WTC11 (cell line): ENCODE data around the gene MB. TPM values are rescaled to one million over a fixed set of nuclear protein-coding genes. Genes with fewer than 3 reads are reported as not detected.

Experiments used
- ATAC-seq: fragments of 200-7000 bp; cut with Tn5 transposase; 2 replicates; pipeline ENCODE4 v1.10.0; 2021; ENCODE audit warnings: mild to moderate bottlenecking, moderate library complexity
- CTCF ChIA-PET: fragments of 300-600 bp; sonication (Branson Sonifier 250); formaldehyde crosslinking; loops from one replicate; lab custom pipeline; 2021; ENCODE audit warnings: antibody characterized with exemption; lab: Charles Lee
- POLR2A ChIA-PET: fragments of 350-600 bp; sonication (Branson Sonifier 250); formaldehyde crosslinking; loops from one replicate; lab custom pipeline; 2021; ENCODE audit warnings: antibody characterized with exemption; lab: Charles Lee
- DNase-seq: peaks from one replicate; pipeline ENCODE4 v3.0.0; 2021; ENCODE audit warnings: low spot score
- H3K27ac Mint-ChIP-seq: 2 replicates; pipeline ENCODE4 v1.8.0; 2021; ENCODE audit warnings: mixed read lengths
- H3K27me3 Mint-ChIP-seq: 2 replicates; pipeline ENCODE4 v1.8.0; 2021; ENCODE audit warnings: low read depth, mild to moderate bottlenecking, moderate library complexity, mixed read lengths
- H3K36me3 Mint-ChIP-seq: 2 replicates; pipeline ENCODE4 v1.8.0; 2021; ENCODE audit warnings: mixed read lengths
- H3K4me1 Mint-ChIP-seq: 2 replicates; pipeline ENCODE4 v1.8.0; 2022; ENCODE audit warnings: mixed read lengths
- H3K4me3 Mint-ChIP-seq: 2 replicates; pipeline ENCODE4 v1.8.0; 2021; ENCODE audit warnings: mild to moderate bottlenecking, moderate library complexity, mixed read lengths
- H3K9me3 Mint-ChIP-seq: 2 replicates; pipeline ENCODE4 v1.8.0; 2021; ENCODE audit warnings: mixed read lengths
- ATF1 ChIP-seq: sonication (generic); formaldehyde crosslinking; IDR thresholded peaks from 2 replicates; pipeline ENCODE4 v1.8.1; 2023; ENCODE audit warnings: mild to moderate bottlenecking, moderate library complexity, missing genetic modification reagents
- ESRRA ChIP-seq: sonication (generic); formaldehyde crosslinking; IDR thresholded peaks from 2 replicates; pipeline ENCODE4 v1.8.1; 2022; ENCODE audit warnings: mild to moderate bottlenecking, missing genetic modification reagents, borderline replicate concordance
- JAZF1 ChIP-seq: fragments of 250-450 bp; sonication (Bioruptor Pico); IDR thresholded peaks from 2 replicates; pipeline ENCODE4 v1.9.0; 2021; ENCODE audit warnings: moderate library complexity, mild to moderate bottlenecking, inconsistent platforms
- NFYB ChIP-seq: sonication (generic); formaldehyde crosslinking; conservative IDR thresholded peaks from 2 replicates; pipeline ENCODE4 v1.8.0; 2022; ENCODE audit warnings: low read depth, missing genetic modification reagents
- RELA ChIP-seq: sonication (generic); formaldehyde crosslinking; IDR thresholded peaks from 2 replicates; pipeline ENCODE4 v1.8.1; 2022; ENCODE audit warnings: missing genetic modification reagents, mild to moderate bottlenecking, borderline replicate concordance
- TP53 ChIP-seq: sonication (generic); formaldehyde crosslinking; IDR thresholded peaks from 2 replicates; pipeline ENCODE4 v1.8.1; 2023; ENCODE audit warnings: mild to moderate bottlenecking, missing genetic modification reagents
- ZNF121 ChIP-seq: sonication (generic); formaldehyde crosslinking; IDR thresholded peaks from 2 replicates; pipeline ENCODE4 v1.8.0; 2023; ENCODE audit warnings: missing genetic modification reagents
- ZNF317 ChIP-seq: sonication (generic); formaldehyde crosslinking; IDR thresholded peaks from 2 replicates; pipeline ENCODE4 v1.8.1; 2023; ENCODE audit warnings: low read depth, mild to moderate bottlenecking, moderate library complexity, missing genetic modification reagents, borderline replicate concordance
- total RNA-seq: library from RNA; stranded (reverse); gene quantifications from 3 replicates; pipeline ENCODE4 v1.2.3, GENCODE V29; 2021
- TF ChIP-seq, protein P1 (sequence below): fragments of 250-450 bp; sonication (Bioruptor Pico); IDR thresholded peaks from 2 replicates; pipeline ENCODE4 v1.9.0; 2021; ENCODE audit warnings: moderate library complexity, mild to moderate bottlenecking, inconsistent platforms, borderline replicate concordance
- TF ChIP-seq, protein P2 (sequence below): fragments of 250-450 bp; sonication (Bioruptor Pico); IDR thresholded peaks from 2 replicates; pipeline ENCODE4 v2.1.2; 2022; ENCODE audit warnings: mild to moderate bottlenecking, moderate library complexity
- TF ChIP-seq, protein P3 (sequence below): fragments of 250-450 bp; sonication (Bioruptor Pico); IDR thresholded peaks from 2 replicates; pipeline ENCODE4 v1.9.0; 2021; ENCODE audit warnings: mild to moderate bottlenecking
- TF ChIP-seq, protein P4 (sequence below): sonication (generic); formaldehyde crosslinking; IDR thresholded peaks from 2 replicates; pipeline ENCODE4 v1.8.1; 2023; ENCODE audit warnings: mild to moderate bottlenecking, missing genetic modification reagents, borderline replicate concordance
- TF ChIP-seq, protein P5 (sequence below): sonication (generic); formaldehyde crosslinking; IDR thresholded peaks from 2 replicates; pipeline ENCODE4 v1.8.0; 2023; ENCODE audit warnings: missing genetic modification reagents
- TF ChIP-seq, protein P6 (sequence below): sonication (generic); formaldehyde crosslinking; IDR thresholded peaks from 2 replicates; pipeline ENCODE4 v1.8.0; 2023; ENCODE audit warnings: mild to moderate bottlenecking, missing genetic modification reagents
- TF ChIP-seq, protein P7 (sequence below): fragments of 250-450 bp; sonication (Bioruptor Pico); IDR thresholded peaks from 2 replicates; pipeline ENCODE4 v1.9.0; 2021; ENCODE audit warnings: mild to moderate bottlenecking, borderline replicate concordance

The MB gene
- total RNA-seq, 1 experiment from 2014 or later, result 0.50 TPM

DNA sequence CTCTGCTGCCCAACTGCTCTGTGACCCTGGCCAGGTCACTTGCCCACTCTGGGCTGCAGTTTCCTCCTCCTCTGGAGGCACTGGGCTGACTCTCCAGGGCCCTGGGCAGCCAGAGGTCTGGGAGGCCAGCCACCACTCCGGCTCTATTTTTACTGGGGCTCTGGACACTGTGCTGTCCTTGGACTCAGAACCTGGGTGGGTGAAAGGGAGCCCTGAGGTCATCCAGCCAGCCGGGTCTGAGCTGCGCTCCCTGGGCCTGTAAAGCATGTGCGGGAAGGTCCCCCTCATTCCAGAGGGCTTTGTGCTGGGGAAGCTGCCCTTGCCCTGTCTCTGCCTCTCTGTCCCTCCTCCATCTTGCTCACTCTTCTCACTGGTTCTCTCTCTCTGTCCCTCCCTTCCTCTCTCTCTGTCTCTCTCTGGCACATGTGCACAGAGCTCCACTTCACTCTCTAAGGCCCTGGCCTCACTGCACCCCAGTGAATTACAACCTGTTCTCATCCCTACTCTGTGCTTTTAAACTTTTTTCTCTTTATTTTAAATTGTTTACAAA lies 24.6 kb downstream of the MB start (continued):
- TF ChIP-seq, protein P1, sequence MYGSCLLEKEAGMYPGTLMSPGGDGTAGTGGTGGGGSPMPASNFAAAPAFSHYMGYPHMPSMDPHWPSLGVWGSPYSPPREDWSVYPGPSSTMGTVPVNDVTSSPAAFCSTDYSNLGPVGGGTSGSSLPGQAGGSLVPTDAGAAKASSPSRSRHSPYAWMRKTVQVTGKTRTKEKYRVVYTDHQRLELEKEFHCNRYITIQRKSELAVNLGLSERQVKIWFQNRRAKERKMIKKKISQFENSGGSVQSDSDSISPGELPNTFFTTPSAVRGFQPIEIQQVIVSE (CRISPR knock-in tag), result no peak
- TF ChIP-seq ATF1 (CRISPR knock-in tag) (no peak), ZNF317 (CRISPR knock-in tag) (no peak), NFYB (CRISPR knock-in tag) (no peak), TP53 (CRISPR knock-in tag) (no peak), ZNF121 (CRISPR knock-in tag) (no peak)
- TF ChIP-seq, protein P2, sequence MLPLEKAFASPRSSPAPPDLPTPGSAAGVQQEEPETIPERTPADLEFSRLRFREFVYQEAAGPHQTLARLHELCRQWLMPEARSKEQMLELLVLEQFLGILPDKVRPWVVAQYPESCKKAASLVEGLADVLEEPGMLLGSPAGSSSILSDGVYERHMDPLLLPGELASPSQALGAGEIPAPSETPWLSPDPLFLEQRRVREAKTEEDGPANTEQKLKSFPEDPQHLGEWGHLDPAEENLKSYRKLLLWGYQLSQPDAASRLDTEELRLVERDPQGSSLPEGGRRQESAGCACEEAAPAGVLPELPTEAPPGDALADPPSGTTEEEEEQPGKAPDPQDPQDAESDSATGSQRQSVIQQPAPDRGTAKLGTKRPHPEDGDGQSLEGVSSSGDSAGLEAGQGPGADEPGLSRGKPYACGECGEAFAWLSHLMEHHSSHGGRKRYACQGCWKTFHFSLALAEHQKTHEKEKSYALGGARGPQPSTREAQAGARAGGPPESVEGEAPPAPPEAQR, result no peak
- TF ChIP-seq, protein P3, sequence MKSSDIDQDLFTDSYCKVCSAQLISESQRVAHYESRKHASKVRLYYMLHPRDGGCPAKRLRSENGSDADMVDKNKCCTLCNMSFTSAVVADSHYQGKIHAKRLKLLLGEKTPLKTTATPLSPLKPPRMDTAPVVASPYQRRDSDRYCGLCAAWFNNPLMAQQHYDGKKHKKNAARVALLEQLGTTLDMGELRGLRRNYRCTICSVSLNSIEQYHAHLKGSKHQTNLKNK (CRISPR knock-in tag), result no peak
- TF ChIP-seq, protein P4, sequence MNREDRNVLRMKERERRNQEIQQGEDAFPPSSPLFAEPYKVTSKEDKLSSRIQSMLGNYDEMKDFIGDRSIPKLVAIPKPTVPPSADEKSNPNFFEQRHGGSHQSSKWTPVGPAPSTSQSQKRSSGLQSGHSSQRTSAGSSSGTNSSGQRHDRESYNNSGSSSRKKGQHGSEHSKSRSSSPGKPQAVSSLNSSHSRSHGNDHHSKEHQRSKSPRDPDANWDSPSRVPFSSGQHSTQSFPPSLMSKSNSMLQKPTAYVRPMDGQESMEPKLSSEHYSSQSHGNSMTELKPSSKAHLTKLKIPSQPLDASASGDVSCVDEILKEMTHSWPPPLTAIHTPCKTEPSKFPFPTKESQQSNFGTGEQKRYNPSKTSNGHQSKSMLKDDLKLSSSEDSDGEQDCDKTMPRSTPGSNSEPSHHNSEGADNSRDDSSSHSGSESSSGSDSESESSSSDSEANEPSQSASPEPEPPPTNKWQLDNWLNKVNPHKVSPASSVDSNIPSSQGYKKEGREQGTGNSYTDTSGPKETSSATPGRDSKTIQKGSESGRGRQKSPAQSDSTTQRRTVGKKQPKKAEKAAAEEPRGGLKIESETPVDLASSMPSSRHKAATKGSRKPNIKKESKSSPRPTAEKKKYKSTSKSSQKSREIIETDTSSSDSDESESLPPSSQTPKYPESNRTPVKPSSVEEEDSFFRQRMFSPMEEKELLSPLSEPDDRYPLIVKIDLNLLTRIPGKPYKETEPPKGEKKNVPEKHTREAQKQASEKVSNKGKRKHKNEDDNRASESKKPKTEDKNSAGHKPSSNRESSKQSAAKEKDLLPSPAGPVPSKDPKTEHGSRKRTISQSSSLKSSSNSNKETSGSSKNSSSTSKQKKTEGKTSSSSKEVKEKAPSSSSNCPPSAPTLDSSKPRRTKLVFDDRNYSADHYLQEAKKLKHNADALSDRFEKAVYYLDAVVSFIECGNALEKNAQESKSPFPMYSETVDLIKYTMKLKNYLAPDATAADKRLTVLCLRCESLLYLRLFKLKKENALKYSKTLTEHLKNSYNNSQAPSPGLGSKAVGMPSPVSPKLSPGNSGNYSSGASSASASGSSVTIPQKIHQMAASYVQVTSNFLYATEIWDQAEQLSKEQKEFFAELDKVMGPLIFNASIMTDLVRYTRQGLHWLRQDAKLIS (CRISPR knock-in tag), result no peak
- TF ChIP-seq, protein P5, sequence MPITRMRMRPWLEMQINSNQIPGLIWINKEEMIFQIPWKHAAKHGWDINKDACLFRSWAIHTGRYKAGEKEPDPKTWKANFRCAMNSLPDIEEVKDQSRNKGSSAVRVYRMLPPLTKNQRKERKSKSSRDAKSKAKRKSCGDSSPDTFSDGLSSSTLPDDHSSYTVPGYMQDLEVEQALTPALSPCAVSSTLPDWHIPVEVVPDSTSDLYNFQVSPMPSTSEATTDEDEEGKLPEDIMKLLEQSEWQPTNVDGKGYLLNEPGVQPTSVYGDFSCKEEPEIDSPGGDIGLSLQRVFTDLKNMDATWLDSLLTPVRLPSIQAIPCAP (CRISPR knock-in tag), result no peak

DNA sequence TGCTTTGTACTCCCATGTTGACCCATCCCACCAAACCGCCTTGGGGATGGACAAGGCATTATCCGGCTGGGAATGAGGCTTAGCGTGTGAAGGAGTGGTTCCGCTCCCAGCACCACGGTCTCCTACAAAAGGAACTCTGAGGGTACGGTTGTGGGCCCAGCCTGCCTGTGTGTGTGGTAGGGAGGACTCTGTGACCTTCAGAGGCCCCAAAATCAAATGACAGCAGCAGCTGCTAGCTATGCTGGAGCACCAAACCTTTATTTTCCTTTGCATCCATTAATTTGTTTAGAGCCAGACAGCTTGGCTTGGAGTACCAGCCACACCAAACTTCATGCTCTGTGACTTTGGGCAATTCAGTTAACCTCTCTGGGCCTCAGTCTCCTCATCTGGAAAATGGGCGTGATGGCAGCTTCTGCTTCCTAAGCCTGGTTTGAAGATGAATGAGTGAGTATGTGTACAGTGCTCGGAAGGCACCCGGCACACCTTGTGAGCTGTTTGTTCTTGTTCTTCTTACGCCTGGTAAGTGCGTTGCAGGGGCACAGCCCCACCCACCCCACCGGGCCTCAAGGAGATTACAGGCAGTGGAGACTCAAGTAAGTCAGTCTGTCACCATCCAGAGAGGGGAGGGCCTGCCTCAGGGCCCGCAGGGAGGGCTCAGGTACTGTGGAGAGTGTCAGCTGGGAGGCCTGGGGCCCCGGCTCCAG lies 25.3 kb downstream of the MB start:
- Mint-ChIP-seq H3K4me3 (no peak overlapping the region), H3K36me3 (no peaks in the 10 kb centered on the region), H3K27me3 (peaks cover 5% of the 10 kb centered on the region; the same call in 1 of the 2 replicates), H3K9me3 (no peaks in the 10 kb centered on the region), H3K27ac (no peak overlapping the region), H3K4me1 (peaks cover 15% of the 10 kb centered on the region)
- TF ChIP-seq, protein P6, sequence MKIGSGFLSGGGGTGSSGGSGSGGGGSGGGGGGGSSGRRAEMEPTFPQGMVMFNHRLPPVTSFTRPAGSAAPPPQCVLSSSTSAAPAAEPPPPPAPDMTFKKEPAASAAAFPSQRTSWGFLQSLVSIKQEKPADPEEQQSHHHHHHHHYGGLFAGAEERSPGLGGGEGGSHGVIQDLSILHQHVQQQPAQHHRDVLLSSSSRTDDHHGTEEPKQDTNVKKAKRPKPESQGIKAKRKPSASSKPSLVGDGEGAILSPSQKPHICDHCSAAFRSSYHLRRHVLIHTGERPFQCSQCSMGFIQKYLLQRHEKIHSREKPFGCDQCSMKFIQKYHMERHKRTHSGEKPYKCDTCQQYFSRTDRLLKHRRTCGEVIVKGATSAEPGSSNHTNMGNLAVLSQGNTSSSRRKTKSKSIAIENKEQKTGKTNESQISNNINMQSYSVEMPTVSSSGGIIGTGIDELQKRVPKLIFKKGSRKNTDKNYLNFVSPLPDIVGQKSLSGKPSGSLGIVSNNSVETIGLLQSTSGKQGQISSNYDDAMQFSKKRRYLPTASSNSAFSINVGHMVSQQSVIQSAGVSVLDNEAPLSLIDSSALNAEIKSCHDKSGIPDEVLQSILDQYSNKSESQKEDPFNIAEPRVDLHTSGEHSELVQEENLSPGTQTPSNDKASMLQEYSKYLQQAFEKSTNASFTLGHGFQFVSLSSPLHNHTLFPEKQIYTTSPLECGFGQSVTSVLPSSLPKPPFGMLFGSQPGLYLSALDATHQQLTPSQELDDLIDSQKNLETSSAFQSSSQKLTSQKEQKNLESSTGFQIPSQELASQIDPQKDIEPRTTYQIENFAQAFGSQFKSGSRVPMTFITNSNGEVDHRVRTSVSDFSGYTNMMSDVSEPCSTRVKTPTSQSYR (CRISPR knock-in tag), result no peak
- TF ChIP-seq, protein P7, sequence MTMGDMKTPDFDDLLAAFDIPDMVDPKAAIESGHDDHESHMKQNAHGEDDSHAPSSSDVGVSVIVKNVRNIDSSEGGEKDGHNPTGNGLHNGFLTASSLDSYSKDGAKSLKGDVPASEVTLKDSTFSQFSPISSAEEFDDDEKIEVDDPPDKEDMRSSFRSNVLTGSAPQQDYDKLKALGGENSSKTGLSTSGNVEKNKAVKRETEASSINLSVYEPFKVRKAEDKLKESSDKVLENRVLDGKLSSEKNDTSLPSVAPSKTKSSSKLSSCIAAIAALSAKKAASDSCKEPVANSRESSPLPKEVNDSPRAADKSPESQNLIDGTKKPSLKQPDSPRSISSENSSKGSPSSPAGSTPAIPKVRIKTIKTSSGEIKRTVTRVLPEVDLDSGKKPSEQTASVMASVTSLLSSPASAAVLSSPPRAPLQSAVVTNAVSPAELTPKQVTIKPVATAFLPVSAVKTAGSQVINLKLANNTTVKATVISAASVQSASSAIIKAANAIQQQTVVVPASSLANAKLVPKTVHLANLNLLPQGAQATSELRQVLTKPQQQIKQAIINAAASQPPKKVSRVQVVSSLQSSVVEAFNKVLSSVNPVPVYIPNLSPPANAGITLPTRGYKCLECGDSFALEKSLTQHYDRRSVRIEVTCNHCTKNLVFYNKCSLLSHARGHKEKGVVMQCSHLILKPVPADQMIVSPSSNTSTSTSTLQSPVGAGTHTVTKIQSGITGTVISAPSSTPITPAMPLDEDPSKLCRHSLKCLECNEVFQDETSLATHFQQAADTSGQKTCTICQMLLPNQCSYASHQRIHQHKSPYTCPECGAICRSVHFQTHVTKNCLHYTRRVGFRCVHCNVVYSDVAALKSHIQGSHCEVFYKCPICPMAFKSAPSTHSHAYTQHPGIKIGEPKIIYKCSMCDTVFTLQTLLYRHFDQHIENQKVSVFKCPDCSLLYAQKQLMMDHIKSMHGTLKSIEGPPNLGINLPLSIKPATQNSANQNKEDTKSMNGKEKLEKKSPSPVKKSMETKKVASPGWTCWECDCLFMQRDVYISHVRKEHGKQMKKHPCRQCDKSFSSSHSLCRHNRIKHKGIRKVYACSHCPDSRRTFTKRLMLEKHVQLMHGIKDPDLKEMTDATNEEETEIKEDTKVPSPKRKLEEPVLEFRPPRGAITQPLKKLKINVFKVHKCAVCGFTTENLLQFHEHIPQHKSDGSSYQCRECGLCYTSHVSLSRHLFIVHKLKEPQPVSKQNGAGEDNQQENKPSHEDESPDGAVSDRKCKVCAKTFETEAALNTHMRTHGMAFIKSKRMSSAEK (CRISPR knock-in tag), result no peak
- TF ChIP-seq ESRRA (CRISPR knock-in tag), result peak; percentile 64; the same call in 1 of the 2 replicates
- TF ChIP-seq JAZF1 (CRISPR knock-in tag), result no peak
- no peak for TF ChIP-seq RELA
- ChIA-PET CTCF (interaction anchor here (0.6 to 1.6 kb wide), 2 partner anchors 161 to 171 kb away, joined by 6 to 9 read pairs; no protein-coding TSS in a partner anchor), POLR2A (no interaction called here)
- ATAC-seq (no peak), DNase-seq (no peak)
